HG02885 (cell line): Measurements from ENCODE around the gene TAF13.
A peak's percentile ranks its signal among the peaks of the same experiment; 100 is the strongest.
"Not testable (repeated sequence)": the region's sequence is repeated elsewhere in the genome, so short reads cannot be mapped to it uniquely, and the experiment has no call there.

Experiments
- ATAC-seq: cut with Tn5 transposase; IDR thresholded peaks from one replicate; pipeline ENCODE4 v1.9.1; 2021; ENCODE audit warnings: mild to moderate bottlenecking; ENCODE audit not compliant: unreplicated experiment, poor library complexity

TAF13 gene

DNA sequence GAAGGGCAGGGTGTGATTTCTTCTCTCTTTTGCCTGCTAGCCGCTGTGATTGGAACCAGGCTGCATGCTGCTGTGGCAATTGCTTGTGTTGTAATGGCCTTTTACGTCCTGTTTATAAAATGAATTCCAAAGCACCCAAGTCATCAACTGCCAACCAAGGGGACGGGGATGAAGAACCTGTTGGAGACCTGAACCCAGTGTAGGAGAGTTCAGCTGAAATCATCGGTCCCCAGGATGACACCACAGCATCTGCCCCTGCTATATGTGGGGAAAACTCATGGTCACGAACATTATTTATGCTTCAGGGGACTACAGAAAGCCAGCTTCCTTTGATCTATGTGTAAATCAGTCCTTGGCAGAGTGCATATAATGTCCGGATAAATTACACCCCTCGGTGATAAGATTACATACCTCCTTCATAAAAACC, 18.6 kb upstream of the TAF13 start:
- ATAC-seq, result no peak

DNA sequence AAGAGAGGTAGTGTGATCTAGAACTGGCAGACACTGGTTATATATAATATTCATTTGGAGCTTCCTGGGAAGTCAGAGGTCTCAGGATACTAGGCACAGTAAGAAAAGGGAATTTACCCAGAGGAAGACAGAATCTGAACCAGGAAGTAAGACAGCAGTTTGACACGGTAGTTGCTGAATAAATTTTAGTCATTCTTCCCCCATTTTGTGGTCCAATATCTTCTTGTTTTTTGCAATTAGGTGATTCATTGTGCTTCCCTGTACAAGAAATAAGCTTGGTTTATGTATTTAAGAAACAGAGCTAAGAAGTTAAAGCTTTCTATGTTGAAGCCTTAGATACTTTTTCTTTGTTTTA, 16.0 kb upstream of the TAF13 start:
- no peak for ATAC-seq

DNA sequence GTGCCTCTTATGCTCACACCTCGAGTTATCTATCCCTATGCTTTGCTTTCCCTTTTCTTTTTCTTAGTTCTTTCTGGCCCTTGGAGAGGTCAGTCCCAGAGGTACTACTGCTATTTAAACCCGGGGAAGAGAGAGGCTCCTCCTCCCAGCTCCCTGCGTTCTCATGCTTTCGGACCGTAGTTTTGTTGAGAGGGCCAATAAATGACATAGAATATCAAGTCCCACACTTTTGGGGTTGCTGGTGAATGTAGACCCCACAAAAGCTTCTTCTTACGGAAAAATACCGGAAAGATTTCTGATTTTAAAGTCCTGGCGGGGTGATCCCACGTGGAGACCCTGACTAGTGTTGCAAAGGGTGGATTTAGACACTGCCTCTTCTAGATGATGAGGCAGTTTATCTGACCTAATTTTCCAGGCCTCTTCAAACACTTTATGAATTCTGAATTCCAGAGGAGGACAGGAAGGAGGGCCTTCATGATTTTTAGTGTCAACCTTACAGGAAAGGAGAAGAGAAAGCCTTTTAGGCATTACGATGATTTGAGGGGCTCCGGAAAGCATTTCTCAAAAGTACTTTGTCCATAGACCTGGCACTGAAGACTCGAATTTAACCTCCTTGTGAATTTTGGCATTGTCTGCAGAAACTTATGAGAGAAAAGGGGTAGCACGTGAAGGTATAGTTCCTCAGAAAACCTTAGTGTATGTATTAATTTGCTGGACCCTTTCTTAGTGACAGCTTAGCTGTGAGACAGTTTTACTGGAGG, 15.5 kb upstream of the TAF13 start:
- peak; percentile 60 for ATAC-seq

DNA sequence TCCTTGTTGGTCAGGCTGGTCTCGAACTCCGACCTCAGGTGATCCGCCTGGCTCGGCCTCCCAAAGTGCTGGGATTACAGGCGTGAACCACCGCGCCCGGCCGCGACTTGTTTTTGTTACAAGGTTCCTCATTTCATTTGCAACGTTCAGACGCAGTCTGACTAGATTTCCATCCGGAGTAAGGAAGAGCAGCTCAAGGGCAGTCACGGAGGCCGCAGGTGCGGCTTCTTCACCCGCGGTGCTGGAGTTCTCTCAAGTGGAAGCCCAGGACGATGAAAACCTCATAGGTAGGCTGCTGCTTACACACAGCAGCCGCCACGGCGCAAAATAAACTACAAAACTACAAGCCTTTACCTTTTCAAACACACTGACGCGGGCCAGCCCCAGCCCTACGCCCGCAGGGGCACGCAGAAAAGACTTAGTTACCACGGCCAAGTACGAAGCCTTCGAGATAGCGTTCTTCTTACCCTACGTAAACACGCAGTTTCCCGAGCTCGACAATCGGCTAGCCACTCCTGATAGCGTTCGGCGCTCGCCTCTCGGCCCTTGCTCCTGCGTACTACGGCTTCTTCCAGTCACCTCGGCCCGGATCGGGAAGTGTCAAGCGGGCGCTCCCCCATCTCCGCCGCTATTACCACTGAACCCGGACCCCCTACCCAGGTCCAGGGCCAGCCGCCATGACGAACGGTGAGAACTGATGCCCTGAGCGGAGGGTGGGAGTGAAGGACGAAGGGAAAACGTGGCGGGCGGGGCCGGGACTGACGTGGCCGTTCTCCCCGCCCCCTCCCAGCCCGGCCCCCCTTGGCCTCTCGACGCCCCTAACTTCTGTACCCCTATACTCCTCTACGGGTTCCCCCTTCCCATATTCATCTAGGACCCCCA, 14.6 kb upstream of the TAF13 start, which contains the start of gene TMEM167B:
TMEM167B (plus strand) TSS at position 569 of the 882 bp plus-strand sequence; CDS start at position 678, 109 bp downstream.
- ATAC-seq, result peak; percentile 92

DNA sequence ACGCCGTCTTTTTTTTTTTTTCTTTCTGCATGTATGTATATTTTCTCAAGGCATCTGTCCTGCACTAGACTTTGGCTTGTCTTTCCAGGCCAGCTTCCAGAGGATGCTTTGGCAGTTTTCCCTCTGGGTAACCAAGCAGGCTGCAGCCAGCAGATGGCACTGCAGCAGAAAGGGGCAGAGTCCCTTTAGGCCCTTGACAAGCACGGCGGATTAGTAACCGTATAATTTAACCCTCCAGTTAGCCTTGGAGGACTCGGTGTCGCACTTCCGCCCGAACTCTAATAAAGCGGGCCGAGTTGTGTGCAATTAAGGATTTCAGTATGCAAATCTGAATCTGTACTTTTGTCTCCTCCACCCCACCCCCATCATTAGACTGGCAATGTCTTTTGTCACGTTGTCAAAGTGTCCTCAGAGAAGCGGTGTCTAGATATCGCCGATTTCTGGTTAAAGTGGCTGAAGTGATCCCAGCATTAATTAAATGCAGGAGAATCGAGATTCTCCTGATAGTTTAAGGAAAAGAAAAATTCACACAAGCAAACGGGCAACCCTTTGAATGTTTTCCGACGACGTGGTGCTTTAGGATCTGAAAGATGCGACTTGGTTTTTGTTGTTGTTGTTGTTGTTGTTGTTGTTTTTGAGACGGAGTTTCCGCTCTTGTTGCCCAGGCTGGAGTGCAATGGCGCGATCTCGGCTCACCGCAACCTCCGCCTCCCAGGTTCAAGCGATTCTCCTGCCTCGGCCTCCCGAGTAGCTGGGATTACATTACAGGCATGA, 13.6 kb upstream of the TAF13 start:
- ATAC-seq, result no peak

DNA sequence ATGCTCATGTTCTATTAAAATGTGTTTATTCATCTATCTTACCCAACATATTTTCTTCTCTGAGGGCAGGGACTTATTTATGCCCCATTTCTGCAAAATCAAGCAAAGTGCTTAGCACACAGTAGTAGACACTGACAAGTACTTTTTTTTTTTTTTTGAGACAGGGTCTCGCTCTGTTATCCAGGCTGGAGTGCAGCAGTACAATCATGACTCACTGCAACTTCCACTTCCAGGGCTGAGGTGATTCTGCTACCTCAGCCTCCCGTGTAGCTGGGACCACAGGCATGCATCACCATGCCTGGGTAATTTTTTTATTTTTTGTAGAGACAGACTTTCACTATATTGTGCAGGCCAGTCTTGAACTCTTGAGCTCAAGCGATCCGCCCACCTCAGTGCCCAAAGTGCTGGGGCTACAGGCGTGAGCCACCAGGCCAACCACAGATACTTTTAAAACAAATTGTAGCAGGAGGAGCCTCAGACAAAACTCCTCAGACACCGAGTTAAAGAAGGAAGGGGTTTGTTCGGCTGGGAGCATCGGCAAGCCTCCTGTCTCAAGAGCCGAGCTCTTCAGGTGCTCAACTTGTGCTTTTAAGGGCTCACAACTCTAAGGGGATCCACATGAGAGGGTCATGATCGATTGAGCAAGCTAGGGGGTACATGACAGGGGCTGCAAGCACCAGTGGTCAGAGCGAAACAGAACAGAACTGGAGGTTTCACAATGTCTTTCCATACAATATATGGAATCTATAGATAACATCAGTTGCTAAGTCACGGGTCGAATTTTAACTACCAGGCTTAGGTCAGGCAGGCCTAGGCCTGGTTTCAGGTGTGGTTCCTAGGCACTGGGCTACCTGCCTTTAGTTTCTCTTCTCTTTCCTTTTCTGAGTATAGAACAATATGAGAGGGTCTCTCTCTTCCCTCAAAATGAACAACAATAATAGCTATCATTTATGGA, 9.0 kb upstream of the TAF13 start:
- no peak for ATAC-seq

DNA sequence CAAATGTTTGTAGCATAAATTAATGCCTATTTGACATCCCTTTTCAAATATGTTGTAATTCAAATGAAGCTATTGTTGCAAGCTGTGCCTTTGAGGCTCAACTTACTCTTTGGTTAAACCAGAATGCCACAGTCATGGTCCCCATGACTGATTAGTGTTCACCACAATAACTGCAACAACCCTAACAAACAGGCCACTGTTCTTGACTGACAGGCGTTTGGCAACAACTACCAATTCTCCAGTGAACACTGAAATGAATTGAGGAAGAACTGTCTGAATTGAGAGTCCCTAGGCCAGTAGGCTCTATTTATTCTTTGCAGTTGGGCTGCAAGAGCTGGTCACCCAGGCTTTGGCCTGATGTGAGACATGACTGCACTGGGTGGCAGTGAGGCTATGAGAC, 8.1 kb upstream of the TAF13 start:
- no peak for ATAC-seq

DNA sequence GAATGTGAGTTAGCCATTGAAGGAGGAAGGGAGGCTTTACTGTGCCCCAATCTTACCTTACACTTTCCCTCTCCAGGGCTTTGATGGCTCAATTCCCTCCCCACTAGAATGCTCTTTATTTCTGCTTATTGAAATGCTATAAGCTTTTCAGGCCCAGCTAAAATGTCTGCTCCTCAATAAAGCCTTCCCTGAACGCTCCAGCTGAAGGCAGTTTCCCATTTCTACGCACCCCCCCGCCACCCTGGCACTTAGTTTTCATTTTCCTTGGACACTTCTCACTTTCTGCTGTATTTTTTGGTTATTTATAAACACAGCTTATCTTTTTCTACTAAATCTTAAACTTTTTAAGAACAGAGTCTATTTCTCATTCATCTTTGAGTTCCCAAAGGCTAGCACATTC, 7.7 kb upstream of the TAF13 start:
- no peak for ATAC-seq

DNA sequence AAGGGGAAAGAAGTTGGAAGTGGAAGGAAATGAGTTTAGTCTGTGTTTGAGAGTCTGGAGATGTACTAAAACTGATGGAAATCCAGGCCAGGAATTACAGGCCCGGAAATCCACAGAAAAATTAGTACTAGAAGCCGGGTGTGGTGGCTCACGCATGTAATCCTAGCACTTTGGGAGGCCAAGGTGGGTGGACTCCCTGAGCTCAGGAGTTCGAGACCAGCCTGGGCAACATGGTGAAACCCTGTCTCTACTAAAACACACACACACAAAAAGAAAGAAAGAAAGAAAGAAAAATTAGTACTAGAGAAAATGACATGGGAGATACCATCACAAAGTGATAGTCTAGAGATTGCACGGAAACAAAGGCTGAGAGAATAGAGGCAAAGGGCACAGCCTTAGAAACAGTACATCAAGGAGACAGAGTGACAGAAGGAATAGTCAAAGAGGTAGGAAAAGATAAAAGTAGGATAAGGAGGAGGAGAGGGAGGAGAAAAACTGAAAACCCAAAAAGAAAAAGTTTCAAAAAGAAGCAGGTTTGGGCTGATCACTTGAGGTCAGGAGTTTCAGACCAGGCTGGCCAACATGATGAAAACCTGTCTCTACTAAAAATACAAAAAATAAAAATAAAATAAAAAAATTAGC, 4.8 kb upstream of the TAF13 start:
- no peak for ATAC-seq

DNA sequence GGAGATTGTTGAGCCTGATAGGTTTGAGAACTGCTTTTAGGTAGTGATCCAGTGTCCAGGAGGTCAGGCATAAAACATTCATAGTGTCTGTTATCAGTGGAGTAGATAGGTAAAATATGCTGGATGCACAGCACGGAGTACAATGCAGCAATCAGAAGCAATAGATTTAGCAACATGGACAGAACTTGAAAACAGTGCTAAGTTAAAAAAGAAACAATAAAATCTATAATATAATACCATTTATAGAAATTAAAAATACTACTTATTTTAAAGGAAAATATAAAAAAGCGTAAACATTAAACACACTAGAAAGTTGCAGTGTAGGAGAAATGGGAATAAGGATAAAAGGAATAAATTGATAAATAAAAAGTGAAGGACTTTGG, 3.4 kb upstream of the TAF13 start:
- no peak for ATAC-seq

DNA sequence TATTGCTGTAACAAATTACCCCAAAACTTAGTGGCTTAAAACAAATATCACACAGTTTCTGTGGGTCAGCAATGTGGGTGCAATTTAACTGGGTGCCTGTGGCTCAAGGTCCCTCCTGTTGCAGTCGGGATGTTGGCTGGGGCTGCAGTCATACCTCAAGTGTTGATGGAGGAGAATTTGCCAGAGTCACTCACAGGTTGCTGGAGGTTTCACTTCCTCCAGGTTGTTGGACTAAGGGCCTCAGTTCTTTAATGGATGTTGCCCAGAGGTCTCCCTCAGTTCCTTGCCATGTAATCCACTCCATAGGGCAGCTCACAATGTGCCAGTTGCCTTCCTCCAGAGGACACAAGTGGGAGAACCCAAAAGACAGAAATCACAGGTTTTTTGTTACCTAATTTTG, 2.5 kb upstream of the TAF13 start:
- no peak for ATAC-seq

DNA sequence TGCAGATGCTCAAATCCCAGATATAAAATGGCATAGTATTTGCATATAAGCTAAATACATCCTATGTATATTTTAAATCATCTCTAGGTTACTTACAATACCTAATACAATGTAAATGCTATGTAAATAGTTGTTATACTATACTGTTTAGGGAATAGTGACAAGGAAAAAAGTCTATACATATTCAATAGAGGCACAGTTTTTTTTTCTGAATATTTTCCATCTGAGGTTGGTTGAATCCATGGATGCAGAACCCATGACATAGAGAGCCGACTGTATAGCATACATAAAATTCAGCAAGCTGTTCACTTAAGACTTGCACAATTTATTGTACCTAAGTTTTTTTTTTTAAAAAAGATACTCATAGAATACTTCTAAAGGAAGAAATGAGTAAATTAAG, 6.5 kb downstream of the TAF13 start:
- no peak for ATAC-seq

DNA sequence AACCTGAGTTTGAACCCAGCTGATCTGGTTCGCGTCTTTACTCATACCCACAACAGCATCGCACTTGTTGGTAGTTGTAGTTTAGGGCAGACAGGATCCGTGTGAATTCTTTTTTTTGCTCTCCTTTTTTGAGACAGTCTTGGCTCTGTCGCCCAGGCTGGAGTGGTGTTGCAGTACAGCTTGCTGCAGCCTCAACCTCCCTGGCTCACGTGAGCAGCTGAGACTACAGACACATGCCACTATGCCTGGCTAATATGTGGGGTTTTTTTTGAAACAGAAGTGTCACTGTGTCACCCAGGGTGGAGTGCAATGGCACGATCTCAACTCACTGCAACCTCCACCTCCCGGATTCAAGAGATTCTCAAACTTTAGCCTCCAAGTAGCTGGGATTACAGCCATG, 7.9 kb downstream of the TAF13 start:
- no peak for ATAC-seq

DNA sequence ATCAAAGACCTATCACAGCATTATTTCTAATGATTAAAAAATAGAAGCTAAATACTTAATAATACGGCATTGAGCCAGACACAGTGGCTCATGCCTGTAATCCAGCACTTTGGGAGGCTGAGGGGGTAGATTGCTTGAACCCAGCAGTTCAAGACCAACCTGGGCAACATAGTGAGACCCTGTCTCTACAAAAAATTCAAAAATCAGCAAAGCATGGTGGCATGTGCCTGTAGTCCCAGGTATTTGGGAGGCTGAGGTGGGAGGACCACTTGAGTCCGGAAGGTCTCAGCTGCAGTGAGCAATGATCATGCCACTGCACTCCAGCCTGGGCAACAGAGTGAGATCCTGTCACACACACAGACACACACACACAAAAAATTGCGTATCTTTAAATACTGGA, 10.7 kb downstream of the TAF13 start:
- ATAC-seq, result no peak

DNA sequence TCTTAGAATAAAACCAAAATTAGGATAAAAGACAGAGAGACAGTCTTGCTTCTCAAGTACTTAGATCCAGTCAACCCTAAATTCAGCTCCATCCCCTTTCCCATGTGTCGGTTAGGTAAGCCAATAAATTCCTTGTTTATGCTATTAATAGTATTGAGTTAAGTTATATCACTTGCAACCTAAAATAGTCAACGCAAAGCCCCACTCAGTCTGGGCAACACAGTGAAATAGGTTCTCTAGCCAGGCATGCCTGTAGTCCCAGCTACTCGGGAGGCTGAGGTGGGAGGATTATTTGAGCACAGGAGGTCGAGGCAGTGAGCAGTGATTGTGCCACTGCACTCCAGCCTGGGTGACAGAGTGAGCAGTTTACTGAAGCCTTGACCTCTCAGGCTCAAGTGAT, 14.6 kb downstream of the TAF13 start:
- no peak for ATAC-seq

DNA sequence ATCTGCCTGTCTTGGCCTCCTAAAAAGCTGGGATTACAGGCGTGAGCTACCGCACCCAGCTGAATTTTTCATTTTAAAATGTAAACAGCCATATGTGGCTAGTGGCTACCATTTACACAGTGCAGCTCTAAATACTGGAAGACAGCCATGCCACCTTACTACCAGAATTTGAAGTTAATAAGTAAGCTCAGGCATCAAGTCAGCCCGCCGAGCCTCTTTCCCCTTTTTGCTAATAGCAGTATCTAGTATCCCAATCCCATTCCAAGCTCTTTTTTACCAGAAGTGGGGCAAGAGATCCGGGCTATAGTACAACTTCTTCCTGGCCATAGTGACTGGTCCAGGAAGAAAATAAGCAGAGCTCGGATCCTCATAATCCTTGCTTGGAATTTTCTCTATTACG, 15.1 kb downstream of the TAF13 start:
- ATAC-seq, result no peak

DNA sequence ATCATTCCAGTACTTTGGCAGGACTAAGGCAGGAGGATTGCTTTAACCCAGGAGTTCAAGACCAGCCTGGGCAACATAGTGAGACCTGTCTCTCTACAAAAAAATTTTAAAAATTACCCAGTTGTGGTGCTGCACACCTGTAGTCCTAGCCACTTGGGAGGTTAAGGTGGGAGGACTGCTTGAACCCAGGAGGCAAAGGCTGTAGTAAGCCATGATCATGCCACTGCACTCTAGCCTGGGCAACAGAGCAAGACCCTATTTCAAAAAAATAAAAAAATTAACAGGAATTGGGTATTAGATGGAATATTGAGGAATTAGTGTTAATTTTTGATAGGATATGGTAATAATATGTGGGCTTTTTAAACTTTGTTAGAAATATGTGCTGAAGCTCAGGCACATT, 16.8 kb downstream of the TAF13 start:
- no peak for ATAC-seq

DNA sequence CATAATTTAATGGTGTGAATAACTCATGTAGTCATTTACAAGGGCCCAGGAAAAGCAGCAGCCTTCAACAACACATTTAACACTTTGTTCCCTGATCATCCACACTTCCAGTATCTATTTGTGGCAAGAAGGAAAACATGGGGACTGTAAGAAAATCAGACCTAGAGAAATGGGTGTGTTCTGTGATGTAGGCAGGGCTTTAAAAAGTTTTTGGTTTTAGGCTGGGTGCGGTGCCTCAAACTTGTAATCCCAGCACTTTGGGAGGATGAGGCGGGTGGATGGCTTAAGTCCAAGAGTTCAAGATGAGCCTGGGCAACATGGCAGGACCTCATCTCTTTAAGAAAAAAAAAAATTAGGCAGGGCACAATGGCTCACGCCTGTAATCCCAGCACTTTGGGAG, 19.7 kb downstream of the TAF13 start:
- no peak for ATAC-seq

DNA sequence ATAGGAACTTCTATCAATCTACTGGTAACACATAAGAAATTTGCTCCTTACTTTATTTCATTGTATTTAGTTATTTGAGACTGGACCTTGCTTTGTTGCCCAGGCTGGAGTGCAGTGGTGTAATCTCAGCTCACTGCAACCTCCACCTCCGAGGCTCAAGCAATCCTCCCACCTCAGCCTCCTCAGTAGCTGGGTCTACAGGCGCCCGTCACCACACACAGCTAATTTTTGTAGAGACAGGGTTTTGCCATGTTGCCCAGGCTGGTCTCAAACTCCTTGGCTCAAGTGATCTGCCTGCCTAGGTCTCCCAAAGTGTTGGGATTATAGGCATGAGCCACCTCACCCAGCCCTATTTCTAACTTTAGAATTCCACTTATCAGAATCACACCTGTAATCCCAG, 23.7 kb downstream of the TAF13 start:
- ATAC-seq, result not testable (repeated sequence)
